ENCODE data around the gene CFLAR. TPM values are rescaled to one million over a fixed set of nuclear protein-coding genes. Genes with fewer than 3 reads are reported as not detected.

CFLAR gene
- total RNA-seq, 1 experiment from 2014 or later, result 21.5 TPM

- DNase-seq (ENCODE audit: low spot score), result no peak
- Mint-ChIP-seq H3K9me3 (no peaks in the 10 kb centered on the region), H3K4me1 (peaks cover 3% of the 10 kb centered on the region; the same call in 1 of the 2 replicates), H3K36me3 (no peaks in the 10 kb centered on the region), H3K27ac (no peak overlapping the region), H3K4me3 (no peak overlapping the region), H3K27me3 (ENCODE audit: low read depth) (no peaks in the 10 kb centered on the region)
- TF ChIP-seq PRDM15 (CRISPR knock-in tag; IDR thresholded peaks at IDR 0.05) (no peak), HMGXB4 (CRISPR knock-in tag; IDR thresholded peaks at IDR 0.05) (no peak), USF2 (CRISPR knock-in tag; IDR thresholded peaks at IDR 0.05) (no peak), CBFB (CRISPR knock-in tag; IDR thresholded peaks at IDR 0.05; ENCODE audit: low read depth) (no peak), GTF2I (CRISPR knock-in tag; conservative IDR thresholded peaks at IDR 0.05) (no peak), TEAD4 (CRISPR knock-in tag; IDR thresholded peaks at IDR 0.05) (no peak), STAT6 (CRISPR knock-in tag; conservative IDR thresholded peaks at IDR 0.05; ENCODE audit: low read depth) (no peak), CREB1 (CRISPR knock-in tag; IDR thresholded peaks at IDR 0.05) (no peak), ZNF219 (CRISPR knock-in tag; IDR thresholded peaks at IDR 0.05; ENCODE audit: borderline replicate concordance) (no peak), ZNF121 (CRISPR knock-in tag; IDR thresholded peaks at IDR 0.05) (no peak), ERG (CRISPR knock-in tag; IDR thresholded peaks at IDR 0.05) (no peak), JAZF1 (CRISPR knock-in tag; IDR thresholded peaks at IDR 0.05) (no peak), ZNF138 (CRISPR knock-in tag; conservative IDR thresholded peaks at IDR 0.05) (no peak), ZNF232 (CRISPR knock-in tag; IDR thresholded peaks at IDR 0.05) (no peak)
- ChIA-PET POLR2A (no interaction called here), CTCF (interaction anchor here (2.1 kb wide), 1 partner anchor 32 kb away, joined by 7 read pairs; no protein-coding TSS in a partner anchor)
- peak; percentile 60 for ATAC-seq
Measured at GRCh38 chr2:201200345-201200744, 84.4 kb downstream of the CFLAR start.

- H3K4me1 Mint-ChIP-seq, result peaks cover 3% of the 10 kb centered on the region; the same call in 1 of the 2 replicates
- no peak for DNase-seq (ENCODE audit: low spot score)
- H3K36me3 Mint-ChIP-seq, result no peaks in the 10 kb centered on the region
- POLR2A ChIA-PET, result no interaction called here
- no peak for ATAC-seq
- no peaks in the 10 kb centered on the region for H3K9me3 Mint-ChIP-seq
- H3K27ac Mint-ChIP-seq, result no peak overlapping the region; the same call in 1 of the 2 replicates
- H3K27me3 Mint-ChIP-seq (ENCODE audit: low read depth), result no peaks in the 10 kb centered on the region
- CTCF ChIA-PET, result interaction anchor here (2.1 kb wide), 1 partner anchor 31 kb away, joined by 7 read pairs; no protein-coding TSS in a partner anchor
- no peak overlapping the region for H3K4me3 Mint-ChIP-seq
- TF ChIP-seq ATF6 (CRISPR knock-in tag; IDR thresholded peaks at IDR 0.05), result no peak
- no peak for TF ChIP-seq SMAD4 (CRISPR knock-in tag; IDR thresholded peaks at IDR 0.05)
- no peak for TF ChIP-seq ATF2 (CRISPR knock-in tag; IDR thresholded peaks at IDR 0.05; ENCODE audit: borderline replicate concordance, low read depth)
- no peak for TF ChIP-seq ZNF396 (CRISPR knock-in tag; IDR thresholded peaks at IDR 0.05; ENCODE audit: borderline replicate concordance)
- no peak for TF ChIP-seq ATF3 (CRISPR knock-in tag; conservative IDR thresholded peaks at IDR 0.05)
- TF ChIP-seq FOXP1 (CRISPR knock-in tag; IDR thresholded peaks at IDR 0.05; ENCODE audit: borderline replicate concordance), result no peak
- TF ChIP-seq GTF2I (CRISPR knock-in tag; conservative IDR thresholded peaks at IDR 0.05), result no peak
- TF ChIP-seq ATF1 (CRISPR knock-in tag; IDR thresholded peaks at IDR 0.05), result no peak
- no peak for TF ChIP-seq NR3C1 (CRISPR knock-in tag; conservative IDR thresholded peaks at IDR 0.05; ENCODE audit: low read depth)
Measured at GRCh38 chr2:201201371-201201770, 85.4 kb downstream of the CFLAR start.

Measured in WTC11 (cell line).